Natural killer cell treated with Interleukin-12 subunit alpha and Interleukin-12 subunit beta and Interleukin-15 and Interleukin-18, amount 100 ng/mL, for 72 hours (primary cell): ENCODE data around the gene RNPEPL1. TPM values are rescaled to one million over a fixed set of nuclear protein-coding genes. Genes with fewer than 3 reads are reported as not detected.

Experiments used
- ATAC-seq, 2 donors: fragments of 150-1000 bp; cut with Tn5 transposase in 1 of 2; sonication (Bioruptor Pico), chemical (Tn5 transposase) in 1 of 2; 2 replicates each; pipeline ENCODE4 v1.10.0; 2021
- DNase-seq: peaks from one replicate; pipeline ENCODE4 v3.0.0; 2022; ENCODE audit warnings: low spot score
- H3K27ac Mint-ChIP-seq, 2 donors: 1 replicate in 1 of 2; 2 replicates in 1 of 2; pipeline ENCODE4 v1.8.0; 2022; ENCODE audit warnings: mixed read lengths in 2 of 2, mild to moderate bottlenecking in 1 of 2, moderate library complexity in 1 of 2
- H3K27me3 Mint-ChIP-seq, 2 donors: 1 replicate in 1 of 2; 2 replicates in 1 of 2; pipeline ENCODE4 v1.8.0; 2022; ENCODE audit warnings: mixed read lengths in 2 of 2
- H3K36me3 Mint-ChIP-seq: one replicate; pipeline ENCODE4 v1.8.0; 2022; ENCODE audit warnings: mixed read lengths
- H3K4me1 Mint-ChIP-seq, 2 donors: 1 replicate in 1 of 2; 2 replicates in 1 of 2; pipeline ENCODE4 v1.8.0; 2022; ENCODE audit warnings: low read depth in 2 of 2, mixed read lengths in 2 of 2, mild to moderate bottlenecking in 1 of 2
- H3K4me3 Mint-ChIP-seq: one replicate; pipeline ENCODE4 v1.8.0; 2022; ENCODE audit warnings: mixed read lengths
- H3K9me3 Mint-ChIP-seq: 2 replicates; pipeline ENCODE4 v1.8.0; 2022; ENCODE audit warnings: mixed read lengths
- total RNA-seq, 2 donors: library from RNA; stranded (reverse); gene quantifications; one replicate each; pipeline ENCODE4 v1.2.3, GENCODE V29; 2022

RNPEPL1 gene
- total RNA-seq, 2 donors from 2014 or later, result 60.9 to 67.6 TPM

GRCh38 chr2:240624011-240624949 is 56.0 kb downstream of the RNPEPL1 start:
- Mint-ChIP-seq H3K4me1 (peaks cover 43 to 47% of the 10 kb centered on the region in 2 donors), H3K27ac (peak overlapping the region; percentile 72 to 83), H3K27me3 (no peaks in the 10 kb centered on the region), H3K4me3 (peak overlapping the region; percentile 62), H3K9me3 (no peaks in the 10 kb centered on the region), H3K36me3 (no peaks in the 10 kb centered on the region)
- DNase-seq (peak; percentile 58), ATAC-seq (no peak)

- peaks cover 38 to 41% of the 10 kb centered on the region in 2 donors for H3K4me1 Mint-ChIP-seq
- H3K9me3 Mint-ChIP-seq, result no peaks in the 10 kb centered on the region
- peak within 1 kb of the TSS; percentile 62 for H3K4me3 Mint-ChIP-seq
- peak within 1 kb of the TSS; percentile 72 to 83 for H3K27ac Mint-ChIP-seq
- no peaks in the 10 kb centered on the region for H3K36me3 Mint-ChIP-seq
- ATAC-seq, result peak; percentile 69 to 79
- H3K27me3 Mint-ChIP-seq, result no peaks in the 10 kb centered on the region
- DNase-seq, result peak; percentile 83
These were observed 56.8 kb downstream of the RNPEPL1 start, which contains the start of gene GPR35 for GRCh38 chr2:240624950-240625621. Gene GPR35, plus strand, starts transcription at chr2:240625480. Its CDS starts 4,473 bp downstream, at chr2:240629953.

- peak overlapping the region in 1 of 2 donors; percentile 48 for H3K27ac Mint-ChIP-seq
- peak; percentile 41 for DNase-seq
- peaks cover 26 to 31% of the 10 kb centered on the region in 2 donors for H3K4me1 Mint-ChIP-seq
- H3K9me3 Mint-ChIP-seq, result no peaks in the 10 kb centered on the region
- H3K36me3 Mint-ChIP-seq, result no peaks in the 10 kb centered on the region
- no peak for ATAC-seq
- no peak overlapping the region for H3K4me3 Mint-ChIP-seq
- H3K27me3 Mint-ChIP-seq, result no peaks in the 10 kb centered on the region
These were observed 58.4 kb downstream of the RNPEPL1 start for GRCh38 chr2:240626531-240627300.

- DNase-seq (peak; percentile 28), ATAC-seq (no peak)
- peaks cover 1% of the 10 kb centered on the region for H3K36me3 Mint-ChIP-seq
- H3K27me3 Mint-ChIP-seq, result no peaks in the 10 kb centered on the region
- no peak overlapping the region for H3K27ac Mint-ChIP-seq
- no peak overlapping the region for H3K4me3 Mint-ChIP-seq
- peaks cover 16 to 23% of the 10 kb centered on the region in 2 donors for H3K4me1 Mint-ChIP-seq
- no peaks in the 10 kb centered on the region for H3K9me3 Mint-ChIP-seq
These were observed 59.6 kb downstream of the RNPEPL1 start for GRCh38 chr2:240627736-240628506.

GRCh38 chr2:240628507-240628807 is 60.2 kb downstream of the RNPEPL1 start:
- Mint-ChIP-seq H3K9me3 (peaks cover 3% of the 10 kb centered on the region), H3K36me3 (peaks cover 7% of the 10 kb centered on the region), H3K4me3 (no peak overlapping the region), H3K4me1 (peaks cover 11 to 17% of the 10 kb centered on the region in 2 donors), H3K27me3 (no peaks in the 10 kb centered on the region), H3K27ac (no peak overlapping the region)
- ATAC-seq, result no peak
- peak; percentile 51 for DNase-seq

- DNase-seq, result peak; percentile 35
- H3K27me3 Mint-ChIP-seq, result no peaks in the 10 kb centered on the region
- no peak for ATAC-seq
- peaks cover 12% of the 10 kb centered on the region for H3K36me3 Mint-ChIP-seq
- H3K4me3 Mint-ChIP-seq, result no peak overlapping the region
- H3K27ac Mint-ChIP-seq, result no peak overlapping the region
- H3K4me1 Mint-ChIP-seq, result peaks cover 11 to 15% of the 10 kb centered on the region in 2 donors
- H3K9me3 Mint-ChIP-seq, result peaks cover 5% of the 10 kb centered on the region
These were observed 60.7 kb downstream of the RNPEPL1 start for GRCh38 chr2:240628808-240629618.

GRCh38 chr2:240629619-240629967 is 61.3 kb downstream of the RNPEPL1 start:
- H3K36me3 Mint-ChIP-seq, result peaks cover 14% of the 10 kb centered on the region
- no peak overlapping the region for H3K27ac Mint-ChIP-seq
- peaks cover 11% of the 10 kb centered on the region in 2 donors for H3K4me1 Mint-ChIP-seq
- ATAC-seq (no peak), DNase-seq (no peak)
- H3K4me3 Mint-ChIP-seq, result no peak overlapping the region
- peaks cover 5% of the 10 kb centered on the region for H3K9me3 Mint-ChIP-seq
- H3K27me3 Mint-ChIP-seq, result no peaks in the 10 kb centered on the region

GRCh38 chr2:240629968-240630770 is 61.9 kb downstream of the RNPEPL1 start:
- no peak overlapping the region for H3K4me3 Mint-ChIP-seq
- ATAC-seq (no peak), DNase-seq (peak; percentile 58)
- H3K27me3 Mint-ChIP-seq, result no peaks in the 10 kb centered on the region
- H3K36me3 Mint-ChIP-seq, result peaks cover 14% of the 10 kb centered on the region
- H3K27ac Mint-ChIP-seq, result no peak overlapping the region
- H3K4me1 Mint-ChIP-seq, result peaks cover 5 to 6% of the 10 kb centered on the region in 2 donors
- peaks cover 5% of the 10 kb centered on the region for H3K9me3 Mint-ChIP-seq

Other genes starting within 250 kb of the RNPEPL1 start
- gene GPC1, start 132.8 kb upstream of the RNPEPL1 start, total RNA-seq, result 1 to 10 TPM; 1.2 to 1.8 TPM
- gene ANKMY1, start 10.5 kb upstream of the RNPEPL1 start, total RNA-seq, result 10 to 100 TPM; 13.0 to 40.9 TPM
- 1 to 10 TPM; 6.1 to 6.3 TPM for gene DUSP28, start 8.1 kb upstream of the RNPEPL1 start, total RNA-seq
- 10 to 100 TPM; 50.4 to 73.9 TPM for gene CAPN10, start 18.2 kb downstream of the RNPEPL1 start, total RNA-seq
- 1 to 10 TPM; 5.9 to 7.6 TPM for gene GPR35, start 57.0 kb downstream of the RNPEPL1 start, total RNA-seq
- gene AQP12B, start 114.4 kb downstream of the RNPEPL1 start, total RNA-seq, result not detected
- gene AQP12A, start 123.4 kb downstream of the RNPEPL1 start, total RNA-seq, result not detected